Spleen (tissue), 7 donors: ENCODE data around the gene MAN2B1.

ENCODE experiments used
- POLR2A ChIP-seq, 3 donors: fragments of 450-650 bp; IDR thresholded peaks; one replicate each; pipeline ENCODE4 v1.5.1; 2017; ENCODE audit warnings: antibody characterized with exemption in 3 of 3, mild to moderate bottlenecking in 1 of 3
- TF ChIP-seq, protein P1 (sequence below), 11 experiments: fragments of 200-600 bp in 7 of 11; fragments of 450-650 bp in 4 of 11; sonication (generic) in 4 of 11; IDR thresholded peaks in 8 of 11; conservative IDR thresholded peaks in 3 of 11; 1 replicate in 7 of 11; 2 replicates in 4 of 11; pipeline versions ENCODE4 v1.4.0 to v1.8.0; 2016 to 2021; ENCODE audit warnings: antibody characterized with exemption in 11 of 11, inconsistent platforms in 4 of 11, mild to moderate bottlenecking in 1 of 11
- donor health status: DM: no; HTN: no; CAD: no; lungs with moderate emphysema.
- donor health status: DM: no; HTN: no; CAD: no.
- donor health status: DM: no; HTN: no; CAD: no.

DNA sequence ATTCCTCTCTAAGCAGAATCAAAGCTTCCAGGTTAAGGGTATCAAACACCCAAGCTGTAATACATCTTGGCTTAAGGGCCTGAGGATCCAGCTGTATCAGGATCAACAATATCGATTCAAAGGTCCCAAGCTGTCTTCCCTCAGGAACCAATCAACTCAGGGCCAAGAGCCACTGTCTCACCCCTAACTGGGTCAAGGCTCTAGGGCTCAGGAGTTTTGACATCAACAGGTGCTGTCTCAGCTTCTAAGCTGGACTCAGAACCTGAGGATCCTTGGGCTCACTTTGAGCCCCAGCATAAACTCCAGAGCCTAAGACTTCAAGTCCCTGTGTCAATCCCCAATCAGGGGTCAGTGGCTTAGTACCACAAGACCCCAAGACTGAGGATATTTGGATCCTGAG, 29.0 kb upstream of the MAN2B1 start:
- TF ChIP-seq, protein P1, sequence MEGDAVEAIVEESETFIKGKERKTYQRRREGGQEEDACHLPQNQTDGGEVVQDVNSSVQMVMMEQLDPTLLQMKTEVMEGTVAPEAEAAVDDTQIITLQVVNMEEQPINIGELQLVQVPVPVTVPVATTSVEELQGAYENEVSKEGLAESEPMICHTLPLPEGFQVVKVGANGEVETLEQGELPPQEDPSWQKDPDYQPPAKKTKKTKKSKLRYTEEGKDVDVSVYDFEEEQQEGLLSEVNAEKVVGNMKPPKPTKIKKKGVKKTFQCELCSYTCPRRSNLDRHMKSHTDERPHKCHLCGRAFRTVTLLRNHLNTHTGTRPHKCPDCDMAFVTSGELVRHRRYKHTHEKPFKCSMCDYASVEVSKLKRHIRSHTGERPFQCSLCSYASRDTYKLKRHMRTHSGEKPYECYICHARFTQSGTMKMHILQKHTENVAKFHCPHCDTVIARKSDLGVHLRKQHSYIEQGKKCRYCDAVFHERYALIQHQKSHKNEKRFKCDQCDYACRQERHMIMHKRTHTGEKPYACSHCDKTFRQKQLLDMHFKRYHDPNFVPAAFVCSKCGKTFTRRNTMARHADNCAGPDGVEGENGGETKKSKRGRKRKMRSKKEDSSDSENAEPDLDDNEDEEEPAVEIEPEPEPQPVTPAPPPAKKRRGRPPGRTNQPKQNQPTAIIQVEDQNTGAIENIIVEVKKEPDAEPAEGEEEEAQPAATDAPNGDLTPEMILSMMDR (IDR thresholded peaks at IDR 0.05 in 8 of 11, conservative IDR thresholded peaks at IDR 0.05 in 3 of 11): no peak
- TF ChIP-seq POLR2A (IDR thresholded peaks at IDR 0.05): no peak
